Vagina (tissue), 2 donors: ENCODE measurements around the gene CHCHD6.

Source experiments
- POLR2A ChIP-seq, 2 donors: fragments of 450-650 bp; IDR thresholded peaks; one replicate each; pipeline ENCODE4 v1.6.1; 2017; ENCODE audit warnings: antibody characterized with exemption in 2 of 2, mild to moderate bottlenecking in 2 of 2, moderate library complexity in 2 of 2
- POLR2AphosphoS5 ChIP-seq, 2 donors: sonication (generic); formaldehyde crosslinking; IDR thresholded peaks; one replicate each; pipeline ENCODE4 v1.9.0; 2017; ENCODE audit warnings: antibody characterized with exemption in 2 of 2, mild to moderate bottlenecking in 2 of 2, low read depth in 1 of 2; ENCODE audit not compliant: insufficient read depth in 1 of 2
- TF ChIP-seq, protein P1 (sequence below), 3 experiments: fragments of 450-650 bp in 2 of 3; fragments of 200-600 bp in 1 of 3; sonication (generic) in 1 of 3; IDR thresholded peaks; one replicate each; pipeline ENCODE4 v1.5.1; 2017 to 2019; ENCODE audit warnings: antibody characterized with exemption in 3 of 3, mild to moderate bottlenecking in 2 of 3, moderate library complexity in 2 of 3

- TF ChIP-seq, protein P1, sequence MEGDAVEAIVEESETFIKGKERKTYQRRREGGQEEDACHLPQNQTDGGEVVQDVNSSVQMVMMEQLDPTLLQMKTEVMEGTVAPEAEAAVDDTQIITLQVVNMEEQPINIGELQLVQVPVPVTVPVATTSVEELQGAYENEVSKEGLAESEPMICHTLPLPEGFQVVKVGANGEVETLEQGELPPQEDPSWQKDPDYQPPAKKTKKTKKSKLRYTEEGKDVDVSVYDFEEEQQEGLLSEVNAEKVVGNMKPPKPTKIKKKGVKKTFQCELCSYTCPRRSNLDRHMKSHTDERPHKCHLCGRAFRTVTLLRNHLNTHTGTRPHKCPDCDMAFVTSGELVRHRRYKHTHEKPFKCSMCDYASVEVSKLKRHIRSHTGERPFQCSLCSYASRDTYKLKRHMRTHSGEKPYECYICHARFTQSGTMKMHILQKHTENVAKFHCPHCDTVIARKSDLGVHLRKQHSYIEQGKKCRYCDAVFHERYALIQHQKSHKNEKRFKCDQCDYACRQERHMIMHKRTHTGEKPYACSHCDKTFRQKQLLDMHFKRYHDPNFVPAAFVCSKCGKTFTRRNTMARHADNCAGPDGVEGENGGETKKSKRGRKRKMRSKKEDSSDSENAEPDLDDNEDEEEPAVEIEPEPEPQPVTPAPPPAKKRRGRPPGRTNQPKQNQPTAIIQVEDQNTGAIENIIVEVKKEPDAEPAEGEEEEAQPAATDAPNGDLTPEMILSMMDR (IDR thresholded peaks at IDR 0.05): no peak
- TF ChIP-seq POLR2AphosphoS5 (IDR thresholded peaks at IDR 0.05; ENCODE audit: insufficient read depth in 1 of 2, low read depth in 1 of 2): no peak
- no peak for TF ChIP-seq POLR2A (IDR thresholded peaks at IDR 0.05)
These were observed 231.9 kb downstream of the CHCHD6 start for GRCh38 chr3:126935756-126936509.
